GM21576 (cell line): ENCODE data around the gene AKAP13.

ENCODE experiments used
- ATAC-seq: cut with Tn5 transposase; IDR thresholded peaks from one replicate; pipeline ENCODE4 v1.9.1; 2021; ENCODE audit warnings: mild to moderate bottlenecking, moderate library complexity; ENCODE audit not compliant: unreplicated experiment

Gene AKAP13

DNA sequence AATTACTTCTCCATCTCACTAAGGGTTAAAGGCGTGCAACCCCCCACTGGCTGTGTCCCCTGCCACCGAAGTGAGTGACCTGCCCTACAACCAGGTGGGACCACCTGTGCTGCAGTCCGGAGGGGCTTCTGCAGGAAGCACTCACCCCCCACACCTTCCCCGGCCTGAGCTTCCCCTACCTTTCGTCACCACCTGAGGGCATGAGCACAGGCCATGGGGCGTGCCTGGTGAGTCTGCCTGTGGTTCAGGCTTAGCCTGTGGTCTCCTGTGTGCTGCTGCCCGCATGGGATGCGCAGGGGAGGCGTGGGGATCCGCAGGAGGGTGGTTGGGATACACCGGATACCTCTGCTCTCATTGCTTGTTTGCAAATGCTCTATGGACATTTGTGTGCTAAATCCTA lies 368.3 kb downstream of the AKAP13 start:
- ATAC-seq: no peak

DNA sequence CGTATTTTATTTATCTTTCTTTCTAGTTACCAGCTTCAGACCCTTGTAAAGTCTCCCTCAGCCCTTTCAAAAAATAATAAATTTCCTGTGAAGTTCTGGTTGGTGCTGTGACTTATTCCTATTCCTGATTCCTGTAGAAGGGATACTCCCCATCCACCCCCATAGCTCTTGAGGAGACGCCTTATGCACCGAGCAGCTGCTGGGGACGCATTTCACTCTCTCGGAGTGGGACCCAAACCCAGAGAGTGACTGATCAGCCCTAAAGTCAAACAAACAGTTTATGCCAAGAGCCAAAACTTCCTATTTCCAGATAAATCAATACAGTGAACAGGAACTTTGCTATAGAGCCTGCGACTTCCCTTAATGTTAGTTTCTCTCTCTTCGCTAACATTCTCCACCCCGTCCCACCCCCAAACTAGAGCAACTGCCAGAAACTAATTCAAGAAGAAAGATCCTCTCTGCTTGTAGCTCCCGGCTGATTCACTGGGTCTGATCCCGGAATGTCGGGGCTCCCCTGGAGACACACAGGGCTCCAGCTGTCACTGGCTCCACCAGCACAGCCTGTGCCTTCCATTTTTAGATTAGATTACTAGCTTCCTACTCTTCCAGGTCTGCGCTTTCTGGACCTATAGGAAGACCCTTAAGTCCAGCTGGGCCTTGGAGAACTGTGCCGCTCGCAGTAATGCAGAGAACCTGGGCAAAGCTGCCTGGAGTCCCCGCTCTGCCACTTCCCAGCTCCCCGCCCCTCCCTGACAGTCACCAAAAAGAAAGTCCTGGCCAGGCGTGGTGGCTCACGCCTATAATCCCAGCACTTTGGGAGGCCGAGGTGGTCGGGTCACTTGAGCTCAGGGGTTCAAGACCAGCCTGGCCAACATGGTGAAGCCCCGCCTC lies 369.1 kb downstream of the AKAP13 start:
- ATAC-seq: no peak

DNA sequence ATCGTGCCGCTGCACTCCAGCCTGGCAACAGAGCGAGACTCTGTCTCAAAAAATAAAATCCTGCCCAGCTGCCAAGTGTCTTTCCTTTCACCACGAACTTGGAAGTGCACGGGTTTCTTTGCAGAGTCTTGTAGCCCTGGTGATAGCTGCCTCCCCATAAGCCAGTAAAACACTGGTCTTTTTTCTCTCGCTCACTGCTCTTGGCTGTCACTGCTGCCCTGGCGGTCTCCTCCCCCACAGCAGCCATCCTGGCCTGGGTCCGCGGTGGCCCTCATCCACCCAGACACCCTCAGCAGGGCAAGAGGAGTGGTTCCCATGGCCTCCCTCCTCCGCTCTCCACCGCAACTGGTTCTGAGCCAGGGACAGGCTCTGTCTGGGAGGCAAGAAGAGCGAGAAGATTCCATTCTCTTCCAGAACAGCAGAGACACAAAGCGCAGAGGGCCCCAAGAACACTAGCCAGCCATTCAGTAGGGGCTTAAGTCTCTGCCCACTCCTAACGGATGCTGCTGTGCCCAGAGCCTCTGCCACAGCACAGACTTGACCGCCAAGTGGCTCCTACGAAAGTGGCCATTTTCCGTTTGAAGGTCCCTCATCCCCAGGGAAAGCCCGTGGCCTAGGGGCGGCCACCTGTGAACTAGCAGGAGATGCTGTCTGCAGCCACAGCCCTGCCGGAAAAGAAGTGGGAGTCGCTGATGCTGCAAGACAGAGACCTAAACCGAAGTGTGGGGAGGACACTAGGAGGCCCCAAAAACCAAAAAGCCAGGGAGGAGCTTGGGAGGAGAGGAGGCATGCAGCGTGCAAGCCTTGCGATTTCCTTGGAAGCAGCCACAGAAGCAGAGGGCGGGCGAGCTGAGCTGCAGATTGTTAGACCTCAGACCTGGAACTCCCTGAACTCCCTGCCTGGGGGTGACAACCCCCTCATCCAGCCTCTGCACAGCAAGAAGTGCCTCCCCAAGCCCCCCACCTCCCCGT lies 370.2 kb downstream of the AKAP13 start:
- no peak for ATAC-seq

DNA sequence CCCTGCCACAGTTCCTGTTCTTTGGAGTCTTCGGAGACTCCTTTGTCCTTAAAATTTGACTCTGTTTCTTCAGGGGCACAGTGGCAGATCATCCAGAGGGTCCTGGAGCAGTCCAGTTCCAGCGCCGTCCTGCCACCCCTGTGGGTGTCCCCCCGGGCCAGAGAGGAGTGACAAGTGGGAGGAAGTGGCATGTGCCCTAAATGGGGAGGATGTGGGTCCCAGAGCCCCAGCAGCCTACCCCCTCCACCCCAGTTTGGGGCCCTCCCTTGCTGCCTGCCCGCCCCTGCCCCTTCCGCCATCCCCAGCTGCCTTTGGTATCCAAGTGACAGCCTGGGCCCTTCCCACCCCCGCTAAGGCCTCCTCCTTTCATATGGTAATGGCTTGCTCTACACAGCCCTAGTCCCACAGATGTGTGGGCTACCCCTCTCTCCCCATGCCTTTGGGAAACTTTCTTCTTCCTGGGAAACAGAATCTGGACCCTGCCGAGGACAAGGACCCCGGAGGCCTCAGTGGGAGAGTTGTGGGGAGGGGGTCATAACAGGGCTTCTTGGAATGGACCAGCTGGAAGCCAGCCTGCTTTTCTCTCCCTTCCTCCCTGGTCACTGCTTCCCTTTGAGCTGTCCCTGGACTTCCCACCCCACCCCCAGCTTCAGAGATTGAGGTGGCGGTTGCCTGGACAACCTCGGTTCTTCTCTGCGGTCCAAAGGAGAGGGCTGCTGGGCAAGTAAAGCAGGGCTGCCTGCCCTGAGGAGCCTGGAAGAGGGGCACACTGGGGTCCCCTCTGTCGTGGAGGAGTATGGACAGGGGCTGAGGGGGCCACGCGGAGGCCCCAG lies 371.1 kb downstream of the AKAP13 start:
- no peak for ATAC-seq

DNA sequence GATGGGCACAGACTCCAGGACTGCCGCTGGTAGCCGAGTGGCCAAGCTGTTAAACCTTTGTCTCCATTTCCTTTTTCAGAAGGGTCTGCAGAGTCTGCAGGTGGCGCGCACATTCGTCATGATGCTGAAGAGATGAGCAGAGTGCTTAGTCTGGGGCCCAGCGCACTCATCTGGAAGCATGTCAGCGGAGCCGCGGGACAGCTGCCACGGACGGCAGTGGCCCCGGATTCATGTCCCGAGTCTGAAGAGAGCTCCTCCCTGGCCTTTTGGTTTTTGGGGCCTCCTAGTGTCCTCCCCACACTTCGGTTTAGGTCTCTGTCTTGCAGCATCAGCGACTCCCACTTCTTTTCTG lies 371.7 kb downstream of the AKAP13 start:
- no peak for ATAC-seq

DNA sequence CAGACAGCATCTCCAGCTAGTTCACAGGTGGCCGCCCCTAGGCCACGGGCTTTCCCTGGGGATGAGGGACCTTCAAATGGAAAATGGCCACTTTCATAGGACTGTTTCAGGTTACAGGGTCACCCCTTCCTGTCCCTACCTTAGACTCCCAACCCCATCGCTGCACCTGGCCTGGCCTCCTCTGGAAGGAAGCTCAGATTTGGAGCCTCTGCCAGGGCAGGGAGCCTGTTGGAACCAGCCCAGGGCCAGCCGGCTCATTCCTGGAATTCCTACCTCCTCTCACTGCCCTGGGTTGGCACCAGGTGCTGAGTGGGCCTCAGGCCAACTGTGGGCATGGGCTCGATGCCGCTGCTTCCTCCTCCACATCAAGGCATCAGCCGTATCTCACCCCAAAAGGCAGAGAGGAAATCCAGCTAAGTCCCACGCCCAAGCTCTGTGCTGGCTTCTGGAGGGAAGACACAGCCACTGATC lies 372.1 kb downstream of the AKAP13 start:
- ATAC-seq: no peak

DNA sequence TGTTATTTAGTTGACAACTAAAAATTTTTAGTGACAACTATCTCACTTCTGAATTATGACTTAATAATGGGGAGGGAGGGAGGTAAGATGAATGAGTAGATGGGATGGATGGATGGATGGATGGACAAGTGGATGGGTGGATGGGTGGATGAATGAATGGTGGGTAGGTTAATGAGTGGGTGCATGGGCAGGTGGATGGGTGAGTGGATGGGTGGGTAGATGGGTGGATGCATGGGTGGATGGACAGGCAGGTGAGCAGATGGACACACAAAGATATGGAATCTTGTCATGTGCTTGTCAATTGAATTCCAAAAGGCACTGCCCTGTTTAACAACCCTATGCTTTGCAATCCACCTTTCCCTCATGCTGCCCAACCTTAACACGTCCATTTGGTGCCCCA lies 372.9 kb downstream of the AKAP13 start:
- ATAC-seq: no peak

DNA sequence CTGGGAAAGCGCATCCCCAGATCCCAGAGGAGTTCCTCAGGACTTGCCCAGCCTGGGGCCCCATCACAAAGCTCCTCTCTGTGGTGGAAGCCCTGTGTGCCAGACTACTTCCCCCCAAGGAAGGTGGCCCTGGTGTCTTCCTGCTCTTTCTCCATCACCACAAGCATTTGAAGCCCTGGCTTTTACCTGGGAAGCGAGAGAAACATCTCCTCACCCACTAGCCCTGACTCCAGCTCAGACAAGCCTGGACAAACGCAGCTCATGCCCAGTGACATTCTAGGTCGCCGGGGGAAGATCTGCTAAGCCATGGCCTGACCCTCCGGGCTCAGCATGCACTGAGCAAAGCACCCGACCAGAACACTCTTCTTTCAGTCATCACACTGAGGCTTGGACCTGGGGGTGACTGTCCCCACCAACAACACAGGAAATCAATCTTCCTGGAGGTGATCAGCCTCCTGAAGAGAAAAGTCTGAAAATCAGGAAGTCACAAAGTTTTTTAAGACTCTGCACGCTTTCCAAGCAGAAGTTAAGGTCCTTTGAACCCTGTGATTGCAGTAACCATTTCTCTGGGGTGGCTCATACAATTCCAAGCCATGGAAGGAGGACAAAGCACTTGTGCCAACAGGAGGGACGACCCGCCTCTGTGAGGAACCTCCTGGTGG lies 373.5 kb downstream of the AKAP13 start:
- ATAC-seq: no peak

DNA sequence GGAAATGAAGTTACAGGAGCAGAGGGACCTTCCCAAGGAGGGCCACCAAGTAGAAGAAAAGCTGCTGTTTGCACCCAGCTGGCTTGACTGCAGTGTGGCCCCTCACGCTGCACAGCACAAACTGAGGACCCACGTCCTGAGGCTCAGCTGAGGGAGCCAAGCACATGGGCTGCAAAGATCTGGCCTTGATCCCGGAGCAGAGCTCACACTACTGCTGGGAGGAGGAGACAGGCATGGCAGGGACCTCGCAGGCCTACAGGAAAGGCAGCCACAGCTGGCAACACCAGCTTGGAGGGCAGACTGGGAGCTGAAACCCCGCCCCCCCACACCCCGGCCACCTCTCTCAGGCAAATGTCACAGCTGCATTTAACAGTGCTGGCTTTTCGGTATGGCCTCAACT lies 374.6 kb downstream of the AKAP13 start:
- no peak for ATAC-seq

DNA sequence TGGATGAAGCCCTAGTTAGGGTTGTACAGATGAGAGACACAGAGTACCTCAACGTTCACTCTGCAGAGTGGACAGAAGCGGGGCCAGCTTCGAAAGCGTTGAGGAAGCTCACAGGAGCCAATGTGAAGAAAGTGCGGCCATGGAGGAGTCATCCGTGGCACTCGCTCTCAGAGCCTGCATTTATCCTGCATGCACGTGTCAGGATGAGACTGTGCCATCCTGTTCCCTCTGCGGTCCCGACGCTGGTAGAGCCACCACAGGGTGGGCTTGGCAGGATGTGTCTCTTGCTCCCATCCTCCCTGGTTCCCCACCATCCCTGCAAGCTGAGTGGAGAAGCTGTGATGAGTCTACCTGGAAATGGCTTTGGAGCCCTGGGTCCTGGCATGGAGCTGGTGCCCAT lies 375.1 kb downstream of the AKAP13 start:
- no peak for ATAC-seq

DNA sequence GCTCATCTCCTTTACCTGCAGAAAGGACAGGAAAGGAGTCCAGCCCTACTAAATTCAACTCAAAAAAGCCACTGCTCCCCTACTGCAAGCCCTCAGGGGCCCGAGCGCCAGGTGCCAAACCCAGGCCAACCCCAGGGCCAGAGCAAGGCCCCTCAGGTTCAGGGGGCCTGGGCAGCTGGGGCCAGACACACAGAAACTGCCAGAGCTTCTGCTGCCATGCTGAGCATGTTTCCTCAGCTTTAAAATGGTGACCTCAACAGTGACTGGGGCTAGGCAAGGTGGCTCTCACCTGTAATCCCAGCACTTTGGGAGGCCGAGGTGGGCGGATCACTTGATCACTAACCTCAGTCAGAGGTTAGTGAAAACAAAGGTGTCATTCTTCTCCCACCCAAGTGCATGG lies 375.5 kb downstream of the AKAP13 start:
- no peak for ATAC-seq

DNA sequence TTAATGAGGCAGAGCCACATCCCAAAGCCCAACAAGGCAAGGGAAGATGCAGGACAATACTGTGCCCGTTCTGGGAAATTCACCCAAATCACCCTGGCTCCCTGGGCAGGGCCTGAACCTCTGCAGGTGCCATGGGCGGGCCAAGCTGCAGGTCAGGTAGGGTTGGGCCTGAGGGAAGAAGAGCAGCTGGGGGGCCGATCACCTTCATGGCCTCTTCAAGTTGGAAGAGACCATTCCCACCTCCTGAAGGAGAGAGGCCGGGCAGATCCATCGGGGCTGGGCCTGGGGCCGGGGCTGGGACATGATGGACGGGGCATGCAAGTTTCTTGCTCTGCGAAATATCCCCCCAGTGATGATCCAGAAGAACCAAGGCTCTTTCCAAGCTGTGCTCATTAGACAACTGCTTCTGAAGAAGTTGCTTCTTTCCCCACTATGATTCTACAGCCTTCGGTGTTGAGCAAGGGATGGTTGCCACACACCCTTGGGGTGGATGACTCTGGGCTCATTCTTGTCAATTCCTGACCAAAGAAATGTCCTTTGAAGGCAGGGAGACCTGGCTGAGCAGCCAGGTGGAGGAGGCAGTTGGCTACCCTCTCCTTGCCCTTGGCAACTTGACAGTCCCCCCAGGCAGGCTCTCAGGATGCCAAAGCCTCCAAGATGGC lies 376.1 kb downstream of the AKAP13 start:
- no peak for ATAC-seq

DNA sequence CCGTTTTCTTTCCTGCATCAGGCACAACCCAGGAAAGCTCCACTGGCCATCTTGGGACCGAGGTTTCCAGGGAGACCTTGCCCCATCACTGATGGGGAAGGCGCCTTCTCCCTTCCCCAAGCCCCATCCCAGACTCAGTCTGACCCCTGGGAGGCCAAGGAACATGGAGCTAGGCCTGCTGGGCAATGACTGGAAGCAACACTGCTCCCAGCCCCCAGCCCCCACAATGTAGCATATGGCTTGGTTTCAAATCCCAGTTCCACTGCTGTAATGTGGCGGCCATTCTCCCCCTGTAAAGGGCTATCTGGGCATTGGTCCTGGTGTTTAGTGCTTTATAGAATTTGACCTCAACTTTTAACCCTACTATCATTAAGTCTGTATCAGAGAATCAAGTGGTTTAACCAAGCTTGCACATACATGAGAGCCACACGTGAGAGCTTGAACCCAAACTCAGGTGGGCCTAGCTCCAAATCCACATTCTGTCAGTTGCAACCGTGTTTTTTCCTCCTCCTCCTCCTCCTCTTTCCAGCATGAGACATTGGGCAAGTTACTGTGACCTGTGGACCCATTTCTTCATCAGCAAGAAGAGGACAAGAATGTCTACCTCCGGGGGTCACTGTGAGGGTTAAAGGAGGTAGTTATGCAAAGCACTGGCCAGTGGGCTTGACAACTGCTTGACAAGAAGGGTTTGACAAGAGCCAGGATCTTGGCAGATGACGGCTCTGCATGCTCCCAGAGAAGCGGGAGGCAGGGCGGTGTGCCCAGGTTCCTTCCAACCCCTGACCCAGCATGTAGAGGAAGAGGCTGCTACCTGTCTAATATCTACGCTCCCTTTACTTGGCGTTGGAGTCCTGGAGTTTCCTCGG lies 376.9 kb downstream of the AKAP13 start:
- ATAC-seq: no peak

DNA sequence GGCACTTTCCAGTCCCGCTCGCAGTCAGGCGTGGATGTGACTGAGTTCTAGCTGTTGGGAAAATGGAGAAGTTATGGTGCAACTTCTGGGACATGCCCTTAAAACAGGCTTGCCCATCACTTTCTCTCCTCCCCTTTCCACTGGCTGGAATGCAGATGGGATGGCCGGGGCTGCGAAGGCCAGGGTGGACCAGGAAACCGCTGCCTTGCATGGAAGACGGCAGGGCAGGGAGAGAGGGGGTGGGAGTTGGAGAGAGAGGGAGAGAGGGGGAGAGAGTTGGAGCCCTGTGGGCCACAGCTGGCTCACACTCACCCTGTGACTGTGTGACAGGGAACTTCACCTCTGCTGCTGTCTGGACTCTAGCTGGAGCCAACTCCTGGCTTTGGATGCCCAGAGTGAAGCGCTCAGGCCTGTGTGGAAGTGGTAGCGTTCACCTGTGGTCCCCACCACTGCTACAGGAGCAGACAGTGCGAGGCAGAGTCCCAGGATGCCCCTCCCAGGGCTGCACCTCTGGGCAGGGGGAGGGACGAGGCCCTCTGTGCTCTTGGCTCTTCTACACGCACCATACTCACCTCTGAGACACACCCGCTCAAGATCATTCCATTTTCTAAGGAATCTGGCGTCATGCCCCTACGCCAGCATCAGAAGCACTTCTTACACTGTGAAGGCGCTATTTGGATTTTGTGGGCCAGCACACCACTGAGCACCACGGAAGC lies 377.7 kb downstream of the AKAP13 start:
- ATAC-seq: no peak

DNA sequence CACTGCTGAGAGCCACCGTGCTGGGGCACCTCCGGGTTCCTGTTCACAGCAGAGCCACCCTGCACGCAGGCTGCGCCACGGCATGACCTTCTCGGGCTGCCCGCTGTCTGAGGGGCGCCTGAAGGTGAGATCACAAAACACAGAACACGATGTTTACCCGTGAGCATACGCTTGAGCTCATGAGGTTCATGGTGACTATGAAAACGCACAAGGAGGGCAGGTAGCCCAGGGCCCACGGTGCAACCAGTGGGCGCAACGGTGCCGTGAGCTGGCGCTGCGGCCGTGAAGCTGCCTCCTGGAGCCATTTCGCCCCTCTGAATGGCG lies 378.2 kb downstream of the AKAP13 start:
- no peak for ATAC-seq

DNA sequence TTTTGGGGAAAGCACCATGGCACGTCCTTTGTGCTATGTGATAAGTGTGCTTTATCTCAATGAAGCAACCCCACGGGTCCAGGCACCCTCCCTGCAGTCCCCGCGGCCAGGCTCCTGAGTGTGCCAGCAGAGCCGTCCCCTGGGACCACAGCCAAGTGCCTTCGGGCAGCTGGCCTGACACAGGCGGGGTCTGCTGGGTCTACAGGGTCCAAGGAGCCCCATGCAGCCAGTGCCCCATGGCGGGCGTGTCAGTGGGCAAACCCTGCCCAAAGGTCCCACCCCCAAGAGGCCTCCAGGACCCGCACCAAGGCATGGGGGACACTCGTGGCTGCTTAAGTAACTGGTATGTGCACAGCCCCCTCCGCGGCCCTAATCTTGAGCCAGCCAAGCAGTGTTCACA lies 379.0 kb downstream of the AKAP13 start:
- no peak for ATAC-seq

DNA sequence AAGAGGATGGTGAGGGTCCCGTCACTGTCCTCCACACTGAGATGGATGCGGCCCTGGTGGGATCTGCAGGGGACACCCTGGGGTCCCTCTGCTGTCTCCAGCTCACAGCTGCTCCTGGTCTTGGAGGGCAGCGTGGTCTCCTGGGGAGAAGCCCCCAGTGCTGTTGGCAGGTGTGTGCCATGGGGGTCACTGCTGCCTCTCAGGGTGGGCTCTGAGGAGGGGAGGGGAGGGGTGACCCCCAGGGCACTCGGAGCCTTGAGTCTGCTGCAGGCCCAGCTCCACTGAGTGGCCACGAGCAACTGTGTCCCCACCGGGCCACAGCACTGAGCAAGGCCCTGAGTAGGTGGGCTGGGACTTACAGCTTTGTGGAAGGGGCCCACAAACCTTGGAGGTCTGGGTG lies 379.6 kb downstream of the AKAP13 start:
- ATAC-seq: no peak
